SK-N-SH (cell line): ENCODE measurements around the gene ARFIP1. TPM values are rescaled to one million over a fixed set of nuclear protein-coding genes. Genes with fewer than 3 reads are reported as not detected.

ENCODE experiments used
- CTCF ChIA-PET: fragments of 300-600, 350-600 bp; formaldehyde crosslinking; extraction: SDS; loops from one replicate; lab custom pipeline; 2021; lab: Yijun Ruan, JAX
- POLR2A ChIA-PET: fragments of 350-600 bp; sonication (Branson Sonifier 250); formaldehyde crosslinking; extraction: SDS; loops from one replicate; lab custom pipeline; 2020; ENCODE audit warnings: antibody characterized with exemption, inconsistent platforms; lab: Yijun Ruan, JAX
- DNase-seq: peaks from one replicate; pipeline ENCODE4 v3.0.0; 2012
- H2AFZ ChIP-seq: fragments of 200-600 bp; sonication (generic); 2 replicates; pipeline ENCODE4 v1.8.1; 2016; ENCODE audit warnings: antibody characterized with exemption, mild to moderate bottlenecking, low read depth
- H3F3A ChIP-seq: fragments of 200-600 bp; sonication (generic); replicated peaks from 2 replicates; pipeline ENCODE3; 2016; ENCODE audit warnings: antibody characterized with exemption, mild to moderate bottlenecking; ENCODE audit not compliant: insufficient read depth
- H3K27ac ChIP-seq, 2 experiments: fragments of 200-500 bp in 1 of 2; fragments of 200-600 bp in 1 of 2; sonication (Bioruptor generic) in 1 of 2; sonication (generic), shearing (Covaris generic) in 1 of 2; 2 replicates each; pipeline versions ENCODE4 v1.5.1 to v1.6.1; 2014 to 2016; ENCODE audit warnings: low read depth in 2 of 2, inconsistent platforms in 1 of 2, low read length in 1 of 2, mild to moderate bottlenecking in 1 of 2, mixed read lengths in 1 of 2
- H3K27me3 ChIP-seq: fragments of 200-600 bp; sonication (generic), shearing (Covaris generic); 2 replicates; pipeline ENCODE4 v1.6.1; 2016; ENCODE audit warnings: mixed run types; ENCODE audit not compliant: insufficient read depth
- H3K36me3 ChIP-seq, 2 experiments: fragments of 200-500 bp in 1 of 2; fragments of 200-600 bp in 1 of 2; sonication (Bioruptor generic) in 1 of 2; sonication (generic) in 1 of 2; replicated peaks in 1 of 2; 2 replicates each; pipeline versions ENCODE3 to v1.5.1; 2014 to 2016; ENCODE audit warnings: low read length in 1 of 2, mild to moderate bottlenecking in 1 of 2; ENCODE audit not compliant: insufficient read depth in 2 of 2, control insufficient read depth in 1 of 2
- H3K4me1 ChIP-seq, 2 experiments: fragments of 200-500 bp in 1 of 2; fragments of 200-600 bp in 1 of 2; sonication (Bioruptor generic) in 1 of 2; sonication (generic), shearing (Covaris generic) in 1 of 2; 2 replicates each; pipeline versions ENCODE4 v1.5.1 to v1.6.1; 2014 to 2016; ENCODE audit warnings: low read depth in 1 of 2, low read length in 1 of 2, mixed run types in 1 of 2; ENCODE audit not compliant: insufficient read depth in 2 of 2, control insufficient read depth in 1 of 2
- H3K4me2 ChIP-seq: fragments of 200-600 bp; sonication (generic), shearing (Covaris generic); 2 replicates; pipeline ENCODE4 v1.6.1; 2017; ENCODE audit warnings: mixed run types
- H3K4me3 ChIP-seq, 2 experiments: fragments of 200-500 bp in 1 of 2; fragments of 200-600 bp in 1 of 2; sonication (Bioruptor generic) in 1 of 2; sonication (generic), shearing (Covaris generic) in 1 of 2; 2 replicates each; pipeline versions ENCODE4 v1.5.1 to v1.8.1; 2014 to 2016; ENCODE audit warnings: low read depth in 2 of 2, inconsistent platforms in 1 of 2, low read length in 1 of 2, mild to moderate bottlenecking in 1 of 2, mixed read lengths in 1 of 2, moderate library complexity in 1 of 2
- H3K79me2 ChIP-seq: fragments of 200-600 bp; sonication (generic); 2 replicates; pipeline ENCODE4 v1.8.1; 2017; ENCODE audit warnings: mild to moderate bottlenecking; ENCODE audit not compliant: insufficient read depth
- H3K9ac ChIP-seq: fragments of 200-600 bp; sonication (generic); 2 replicates; pipeline ENCODE4 v1.6.1; 2017; ENCODE audit warnings: mixed run types
- H3K9me2 ChIP-seq: fragments of 200-600 bp; sonication (generic); 2 replicates; pipeline ENCODE4 v1.6.1; 2017; ENCODE audit warnings: mixed run types
- H3K9me3 ChIP-seq: fragments of 200-600 bp; sonication (generic); 2 replicates; pipeline ENCODE4 v1.6.1; 2017; ENCODE audit warnings: mixed run types, mild to moderate bottlenecking, moderate library complexity
- H4K20me1 ChIP-seq: fragments of 200-600 bp; sonication (generic); 2 replicates; pipeline ENCODE4 v1.6.1; 2017; ENCODE audit warnings: mild to moderate bottlenecking, mixed run types; ENCODE audit not compliant: insufficient read depth
- EP300 ChIP-seq, 2 experiments: IDR thresholded peaks; 2 replicates each; pipeline versions ENCODE4 v1.4.0 to v1.6.1; 2012; ENCODE audit warnings: borderline replicate concordance in 1 of 2, low read depth in 1 of 2, low read length in 1 of 2
- FOSL2 ChIP-seq: IDR thresholded peaks from 2 replicates; pipeline ENCODE4 v1.4.0; 2012; ENCODE audit warnings: low read depth, mild to moderate bottlenecking, moderate library complexity, borderline replicate concordance
- GABPA ChIP-seq: IDR thresholded peaks from 2 replicates; pipeline ENCODE4 v1.4.0; 2012; ENCODE audit warnings: low read depth, mild to moderate bottlenecking
- JUND ChIP-seq: IDR thresholded peaks from 2 replicates; pipeline ENCODE4 v1.4.0; 2012
- MEF2A ChIP-seq: IDR thresholded peaks from 2 replicates; pipeline ENCODE4 v1.4.0; 2012; ENCODE audit warnings: low read depth, borderline replicate concordance
- NFIC ChIP-seq: IDR thresholded peaks from 2 replicates; pipeline ENCODE4 v1.4.0; 2012; ENCODE audit warnings: borderline replicate concordance
- POLR2AphosphoS5 ChIP-seq: IDR thresholded peaks from 2 replicates; pipeline ENCODE4 v1.6.1; 2012; ENCODE audit warnings: low read depth, low read length
- RCOR1 ChIP-seq: fragments of 150-350 bp; IDR thresholded peaks from 2 replicates; pipeline ENCODE4 v1.6.1; 2017; ENCODE audit warnings: antibody characterized with exemption, low read length
- RFX5 ChIP-seq: IDR thresholded peaks from 2 replicates; pipeline ENCODE4 v1.6.1; 2012; ENCODE audit warnings: mild to moderate bottlenecking, improper control_type of control experiment, low read length
- RXRA ChIP-seq: IDR thresholded peaks from 2 replicates; pipeline ENCODE4 v1.4.0; 2012; ENCODE audit warnings: low read depth, mild to moderate bottlenecking, borderline replicate concordance
- SIN3A ChIP-seq: IDR thresholded peaks from 2 replicates; pipeline ENCODE4 v1.6.1; 2012; ENCODE audit warnings: low read depth, mild to moderate bottlenecking, low read length, moderate library complexity, borderline replicate concordance
- SMC3 ChIP-seq: IDR thresholded peaks from 2 replicates; pipeline ENCODE4 v1.6.1; 2012; ENCODE audit warnings: low read depth, low read length, improper control_type of control experiment
- TAF1 ChIP-seq: IDR thresholded peaks from 2 replicates; pipeline ENCODE4 v1.6.1; 2012; ENCODE audit warnings: low read depth, mild to moderate bottlenecking, low read length, moderate library complexity, borderline replicate concordance
- TCF12 ChIP-seq: IDR thresholded peaks from 2 replicates; pipeline ENCODE4 v1.4.0; 2012
- TEAD4 ChIP-seq: IDR thresholded peaks from 2 replicates; pipeline ENCODE4 v1.4.0; 2012; ENCODE audit warnings: mild to moderate bottlenecking, borderline replicate concordance; ENCODE audit not compliant: insufficient read depth
- WGBS: methylation state at CpG from one replicate; pipeline ENCODE4 v1.1.6; 2017; ENCODE audit warnings: low lambda C conversion rate; 5-methylcytosine and 5-hydroxymethylcytosine counted together
- polyA plus RNA-seq, 3 experiments: library from polyadenylated mRNA; depleted of rRNA; stranded (reverse); fragments of >200 nt; gene quantifications; 2 replicates each; pipeline ENCODE4 v1.2.3, GENCODE V29; 2012
- TF ChIP-seq, protein P1 (sequence below): IDR thresholded peaks from 2 replicates; pipeline ENCODE4 v1.4.0; 2012; ENCODE audit warnings: low read depth, borderline replicate concordance
- TF ChIP-seq, protein P2 (sequence below): fragments of 200-600 bp; sonication (generic); IDR thresholded peaks from 2 replicates; pipeline ENCODE4 v1.6.1; 2017; ENCODE audit warnings: antibody characterized with exemption, mild to moderate bottlenecking, moderate library complexity
- TF ChIP-seq, protein P3 (sequence below): fragments of 150-350 bp; IDR thresholded peaks from 2 replicates; pipeline ENCODE4 v1.6.1; 2017; ENCODE audit warnings: antibody characterized with exemption, low read length, low read depth, borderline replicate concordance

Gene ARFIP1
- polyA plus RNA-seq, 1 of the 3 experiments (the other 2 are of a cell fraction) = 15.7 TPM

DNA sequence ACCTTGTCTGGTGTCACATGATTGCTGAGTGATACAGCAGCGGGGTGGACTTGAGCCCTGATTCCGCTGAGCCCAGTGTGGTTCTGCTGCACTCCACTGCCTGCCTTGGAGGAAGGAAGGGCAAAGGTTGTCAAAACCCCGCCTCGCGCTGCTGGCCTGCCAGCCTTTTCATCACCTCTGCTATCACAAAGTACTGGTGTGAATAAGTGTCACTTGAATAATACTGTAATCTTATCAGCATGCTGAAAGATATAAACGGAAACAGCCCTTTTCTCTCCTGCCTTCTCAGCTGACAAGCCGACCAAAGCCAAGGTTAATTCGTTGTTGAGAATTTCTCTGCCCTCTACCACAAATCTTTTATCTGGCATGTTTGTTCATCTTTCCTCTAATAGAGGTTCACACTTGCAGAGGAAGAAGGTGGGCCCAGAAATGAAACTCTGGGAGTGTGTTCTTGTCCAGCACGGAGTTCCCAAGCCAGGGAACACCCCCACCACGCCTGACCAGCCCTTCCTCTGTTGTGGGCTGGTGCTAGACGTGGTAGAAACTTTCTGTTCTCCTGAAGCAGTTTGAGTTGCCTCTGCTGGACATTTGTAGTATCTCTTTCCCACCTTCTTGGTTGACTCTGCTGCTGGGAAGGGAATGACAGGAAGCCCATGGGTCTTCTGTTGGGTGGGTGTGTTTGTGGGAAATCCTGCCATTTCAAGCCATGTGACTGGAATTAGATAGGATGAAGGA, 177.8 kb downstream of the ARFIP1 start:
- Histone ChIP-seq H3K27me3 (no peaks in the 10 kb centered on the region; the same call in 1 of the 2 replicates), H3K27ac (no peak overlapping the region), H3K4me3 (no peak overlapping the region), H3K9me3 (no peaks in the 10 kb centered on the region), H3F3A (no peaks in the 10 kb centered on the region), H3K79me2 (no peaks in the 10 kb centered on the region), H3K4me2 (no peak overlapping the region), H3K36me3 (no peaks in the 10 kb centered on the region), H3K9me2 (no peaks in the 10 kb centered on the region), H3K9ac (no peak overlapping the region), H4K20me1 (no peaks in the 10 kb centered on the region), H3K4me1 (peaks cover 0 to 4% of the 10 kb centered on the region in 2 experiments; a peak in 1 of 4 replicates), H2AFZ (no peak overlapping the region)
- WGBS = 80% methylated on average over 11 of the region's 11 CpGs
- ChIA-PET POLR2A (no interaction called here), CTCF (no interaction called here)
- no peak for DNase-seq
- TF ChIP-seq SIN3A = no peak
- no peak for TF ChIP-seq RXRA
- TF ChIP-seq MEF2A = no peak
- TF ChIP-seq RFX5 = no peak
- TF ChIP-seq TCF12 = no peak
- no peak for TF ChIP-seq GABPA
- no peak for TF ChIP-seq SMC3
- TF ChIP-seq, protein P1, sequence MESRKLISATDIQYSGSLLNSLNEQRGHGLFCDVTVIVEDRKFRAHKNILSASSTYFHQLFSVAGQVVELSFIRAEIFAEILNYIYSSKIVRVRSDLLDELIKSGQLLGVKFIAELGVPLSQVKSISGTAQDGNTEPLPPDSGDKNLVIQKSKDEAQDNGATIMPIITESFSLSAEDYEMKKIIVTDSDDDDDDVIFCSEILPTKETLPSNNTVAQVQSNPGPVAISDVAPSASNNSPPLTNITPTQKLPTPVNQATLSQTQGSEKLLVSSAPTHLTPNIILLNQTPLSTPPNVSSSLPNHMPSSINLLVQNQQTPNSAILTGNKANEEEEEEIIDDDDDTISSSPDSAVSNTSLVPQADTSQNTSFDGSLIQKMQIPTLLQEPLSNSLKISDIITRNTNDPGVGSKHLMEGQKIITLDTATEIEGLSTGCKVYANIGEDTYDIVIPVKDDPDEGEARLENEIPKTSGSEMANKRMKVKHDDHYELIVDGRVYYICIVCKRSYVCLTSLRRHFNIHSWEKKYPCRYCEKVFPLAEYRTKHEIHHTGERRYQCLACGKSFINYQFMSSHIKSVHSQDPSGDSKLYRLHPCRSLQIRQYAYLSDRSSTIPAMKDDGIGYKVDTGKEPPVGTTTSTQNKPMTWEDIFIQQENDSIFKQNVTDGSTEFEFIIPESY = no peak
- TF ChIP-seq TAF1 = no peak
- no peak for TF ChIP-seq NFIC
- TF ChIP-seq RCOR1 = no peak
- TF ChIP-seq, protein P2, sequence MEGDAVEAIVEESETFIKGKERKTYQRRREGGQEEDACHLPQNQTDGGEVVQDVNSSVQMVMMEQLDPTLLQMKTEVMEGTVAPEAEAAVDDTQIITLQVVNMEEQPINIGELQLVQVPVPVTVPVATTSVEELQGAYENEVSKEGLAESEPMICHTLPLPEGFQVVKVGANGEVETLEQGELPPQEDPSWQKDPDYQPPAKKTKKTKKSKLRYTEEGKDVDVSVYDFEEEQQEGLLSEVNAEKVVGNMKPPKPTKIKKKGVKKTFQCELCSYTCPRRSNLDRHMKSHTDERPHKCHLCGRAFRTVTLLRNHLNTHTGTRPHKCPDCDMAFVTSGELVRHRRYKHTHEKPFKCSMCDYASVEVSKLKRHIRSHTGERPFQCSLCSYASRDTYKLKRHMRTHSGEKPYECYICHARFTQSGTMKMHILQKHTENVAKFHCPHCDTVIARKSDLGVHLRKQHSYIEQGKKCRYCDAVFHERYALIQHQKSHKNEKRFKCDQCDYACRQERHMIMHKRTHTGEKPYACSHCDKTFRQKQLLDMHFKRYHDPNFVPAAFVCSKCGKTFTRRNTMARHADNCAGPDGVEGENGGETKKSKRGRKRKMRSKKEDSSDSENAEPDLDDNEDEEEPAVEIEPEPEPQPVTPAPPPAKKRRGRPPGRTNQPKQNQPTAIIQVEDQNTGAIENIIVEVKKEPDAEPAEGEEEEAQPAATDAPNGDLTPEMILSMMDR = no peak
- TF ChIP-seq POLR2AphosphoS5 = no peak
- TF ChIP-seq, protein P3, sequence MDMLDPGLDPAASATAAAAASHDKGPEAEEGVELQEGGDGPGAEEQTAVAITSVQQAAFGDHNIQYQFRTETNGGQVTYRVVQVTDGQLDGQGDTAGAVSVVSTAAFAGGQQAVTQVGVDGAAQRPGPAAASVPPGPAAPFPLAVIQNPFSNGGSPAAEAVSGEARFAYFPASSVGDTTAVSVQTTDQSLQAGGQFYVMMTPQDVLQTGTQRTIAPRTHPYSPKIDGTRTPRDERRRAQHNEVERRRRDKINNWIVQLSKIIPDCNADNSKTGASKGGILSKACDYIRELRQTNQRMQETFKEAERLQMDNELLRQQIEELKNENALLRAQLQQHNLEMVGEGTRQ = no peak
- no peak for TF ChIP-seq TEAD4
- TF ChIP-seq FOSL2 = no peak
- no peak for TF ChIP-seq JUND
- no peak for TF ChIP-seq EP300 (IDR thresholded peaks at IDR 0.05; ENCODE audit: borderline replicate concordance in 1 of 2, low read depth in 1 of 2, low read length in 1 of 2)
